Transverse colon (tissue), 3 donors: ENCODE measurements around the gene PRPF40A.

Experiments
- POLR2A ChIP-seq: fragments of 450-650 bp; IDR thresholded peaks from one replicate; pipeline ENCODE4 v1.6.1; 2016; ENCODE audit warnings: antibody characterized with exemption, mild to moderate bottlenecking, moderate library complexity
- TF ChIP-seq, protein P1 (sequence below), 5 experiments: fragments of 200-600 bp in 3 of 5; fragments of 450-650 bp in 2 of 5; sonication (generic) in 3 of 5; IDR thresholded peaks; 1 replicate in 2 of 5; 2 replicates in 3 of 5; pipeline ENCODE4 v1.5.1; 2016 to 2017; ENCODE audit warnings: antibody characterized with exemption in 5 of 5, inconsistent platforms in 3 of 5, mild to moderate bottlenecking in 2 of 5, moderate library complexity in 1 of 5

DNA sequence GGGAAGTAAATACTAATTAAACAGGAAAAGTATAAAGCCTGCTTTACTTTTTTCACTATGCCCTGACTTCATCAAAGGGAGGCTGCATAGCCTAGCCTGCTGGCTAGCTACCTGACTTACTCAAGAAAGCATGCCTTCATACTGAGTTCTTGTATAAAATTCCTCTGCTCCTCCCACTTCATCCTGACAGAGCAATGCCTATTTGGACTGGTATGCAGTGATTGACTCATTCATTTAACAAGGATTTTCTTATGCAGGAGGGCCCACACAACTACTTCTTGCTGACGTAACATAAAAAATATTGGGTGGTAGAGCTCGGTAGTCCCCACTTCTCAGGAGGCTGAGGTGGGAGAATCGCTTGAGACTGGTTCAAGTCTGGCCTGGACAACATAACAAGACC is 70.5 kb downstream of the PRPF40A start:
- TF ChIP-seq, protein P1, sequence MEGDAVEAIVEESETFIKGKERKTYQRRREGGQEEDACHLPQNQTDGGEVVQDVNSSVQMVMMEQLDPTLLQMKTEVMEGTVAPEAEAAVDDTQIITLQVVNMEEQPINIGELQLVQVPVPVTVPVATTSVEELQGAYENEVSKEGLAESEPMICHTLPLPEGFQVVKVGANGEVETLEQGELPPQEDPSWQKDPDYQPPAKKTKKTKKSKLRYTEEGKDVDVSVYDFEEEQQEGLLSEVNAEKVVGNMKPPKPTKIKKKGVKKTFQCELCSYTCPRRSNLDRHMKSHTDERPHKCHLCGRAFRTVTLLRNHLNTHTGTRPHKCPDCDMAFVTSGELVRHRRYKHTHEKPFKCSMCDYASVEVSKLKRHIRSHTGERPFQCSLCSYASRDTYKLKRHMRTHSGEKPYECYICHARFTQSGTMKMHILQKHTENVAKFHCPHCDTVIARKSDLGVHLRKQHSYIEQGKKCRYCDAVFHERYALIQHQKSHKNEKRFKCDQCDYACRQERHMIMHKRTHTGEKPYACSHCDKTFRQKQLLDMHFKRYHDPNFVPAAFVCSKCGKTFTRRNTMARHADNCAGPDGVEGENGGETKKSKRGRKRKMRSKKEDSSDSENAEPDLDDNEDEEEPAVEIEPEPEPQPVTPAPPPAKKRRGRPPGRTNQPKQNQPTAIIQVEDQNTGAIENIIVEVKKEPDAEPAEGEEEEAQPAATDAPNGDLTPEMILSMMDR (IDR thresholded peaks at IDR 0.05), result no peak
- no peak for TF ChIP-seq POLR2A
